GM18951 (cell line): ENCODE data around the gene COG5.

ENCODE experiments used
- POLR2A ChIP-seq: IDR thresholded peaks from 4 replicates; pipeline ENCODE4 v1.6.1; 2011; ENCODE audit warnings: mild to moderate bottlenecking; ENCODE audit not compliant: insufficient read length, insufficient read depth; ENCODE audit errors: extremely low read depth
- in situ Hi-C: fragments of 300-500 bp; cut with MboI; formaldehyde crosslinking; loops from one replicate; pipeline ENCODE4 v1.12.0; 2022; ENCODE audit warnings: low sequenced_read_pairs, mixed read lengths, inconsistent platforms; ENCODE audit not compliant: unreplicated experiment

COG5 gene

GRCh38 chr7:107170051-107170915, 393.4 kb downstream of the COG5 start:
- TF ChIP-seq POLR2A: no peak

GRCh38 chr7:107169120-107170050, 394.3 kb downstream of the COG5 start:
- TF ChIP-seq POLR2A: peak; percentile 55
- in situ Hi-C loops: no loop called here

More at GRCh38 chr7:107170051-107170915, 393.4 kb downstream of the COG5 start:
- in situ Hi-C loops: no loop called here

GRCh38 chr7:107168233-107169119, 395.2 kb downstream of the COG5 start, which contains the start of gene HBP1:
Gene HBP1, plus strand, starts transcription at chr7:107169003. Its CDS starts 10,891 bp downstream, at chr7:107179894.
- TF ChIP-seq POLR2A: peak; percentile 19
- in situ Hi-C loops: no loop called here

GRCh38 chr7:107167483-107168232, 396.1 kb downstream of the COG5 start:
- in situ Hi-C loops: no loop called here
- TF ChIP-seq POLR2A: no peak

- in situ Hi-C loops: no loop called here
- no peak for TF ChIP-seq POLR2A
Observed at GRCh38 chr7:107166736-107167426, 396.8 kb downstream of the COG5 start.

- TF ChIP-seq POLR2A: no peak
- in situ Hi-C loops: no loop called here
Observed at GRCh38 chr7:107165341-107165740, 398.4 kb downstream of the COG5 start.

GRCh38 chr7:107164092-107164491, 399.6 kb downstream of the COG5 start:
- no peak for TF ChIP-seq POLR2A
- in situ Hi-C loops: no loop called here

- no peak for TF ChIP-seq POLR2A
- in situ Hi-C loops: no loop called here
Observed at GRCh38 chr7:107162475-107162874, 401.2 kb downstream of the COG5 start.

- no peak for TF ChIP-seq POLR2A
Observed at GRCh38 chr7:107161415-107161814, 402.3 kb downstream of the COG5 start.

GRCh38 chr7:107160389-107160788, 403.3 kb downstream of the COG5 start:
- in situ Hi-C loops: no loop called here
- TF ChIP-seq POLR2A: no peak

More at GRCh38 chr7:107161415-107161814, 402.3 kb downstream of the COG5 start:
- in situ Hi-C loops: no loop called here

GRCh38 chr7:107158028-107158427, 405.7 kb downstream of the COG5 start:
- no peak for TF ChIP-seq POLR2A
- in situ Hi-C loops: no loop called here
